Stimulated activated CD8-positive, alpha-beta memory T cell treated with anti-CD3 and anti-CD28 coated beads, Interleukin-12 subunit alpha, Interleukin-12 subunit beta, amount 100 ng/mL, for 24 hours (primary cell): ENCODE results near the gene MGLL.
"Not testable (repeated sequence)": the region's sequence is repeated elsewhere in the genome, so short reads cannot be mapped to it uniquely, and the experiment has no call there.

Source experiments
- DNase-seq: peaks from one replicate; pipeline ENCODE4 v3.0.0-alpha.2; 2020; ENCODE audit errors: extremely low read depth

MGLL gene

DNA sequence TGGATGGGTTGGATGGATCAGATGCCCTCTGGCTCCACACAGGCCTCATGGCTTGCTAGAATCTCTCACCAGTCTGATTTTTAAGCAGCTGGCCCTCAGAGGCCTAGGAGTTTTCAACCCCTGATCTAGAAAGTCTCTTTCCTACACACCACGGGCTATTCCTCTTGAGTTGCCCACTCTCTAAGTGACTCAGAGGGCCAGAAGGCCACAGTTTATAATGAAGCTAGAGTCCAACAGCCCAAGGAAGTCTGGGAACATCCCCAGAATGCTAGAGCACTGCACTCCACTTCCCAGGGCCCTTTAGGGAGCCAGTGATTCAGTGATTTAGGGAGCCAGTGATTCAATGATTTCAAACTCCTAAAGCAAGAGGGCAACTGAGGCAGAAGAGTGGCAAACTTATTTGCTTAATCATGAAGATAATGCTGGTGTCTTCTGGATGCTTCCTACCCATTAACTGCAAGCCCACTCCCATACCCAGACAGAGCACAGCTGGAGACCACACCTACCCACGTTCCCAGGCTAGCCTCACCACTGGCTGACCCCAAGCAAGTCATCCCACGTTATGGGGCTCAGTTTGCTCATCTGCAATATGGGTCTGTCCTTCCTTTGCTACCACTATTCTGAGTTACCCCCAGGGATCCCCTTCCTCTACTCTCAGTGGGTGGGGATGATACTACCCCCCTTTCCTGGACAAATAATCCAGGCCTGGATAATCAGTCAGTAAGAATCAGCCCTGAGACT is 112.8 kb downstream of the MGLL start:
- no peak for DNase-seq

DNA sequence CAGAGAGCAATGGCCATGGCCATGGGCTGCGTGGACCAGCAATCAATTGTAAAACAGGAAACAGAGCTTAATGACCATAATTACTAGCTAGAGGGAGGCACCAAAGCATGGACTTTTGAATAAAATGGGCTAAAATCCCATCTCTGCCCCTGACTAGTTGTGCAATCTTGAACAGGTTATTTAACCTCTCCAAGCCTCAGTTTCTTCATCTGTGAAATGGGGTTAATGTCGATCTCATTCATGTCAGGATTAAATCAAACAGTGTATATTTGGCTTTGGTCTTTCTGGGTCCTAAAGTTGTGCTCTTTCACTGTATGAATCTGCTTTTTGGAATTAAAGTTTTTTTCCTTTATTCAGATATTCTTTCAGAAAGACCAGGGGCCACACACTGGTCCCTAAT is 113.5 kb downstream of the MGLL start:
- DNase-seq = no peak

DNA sequence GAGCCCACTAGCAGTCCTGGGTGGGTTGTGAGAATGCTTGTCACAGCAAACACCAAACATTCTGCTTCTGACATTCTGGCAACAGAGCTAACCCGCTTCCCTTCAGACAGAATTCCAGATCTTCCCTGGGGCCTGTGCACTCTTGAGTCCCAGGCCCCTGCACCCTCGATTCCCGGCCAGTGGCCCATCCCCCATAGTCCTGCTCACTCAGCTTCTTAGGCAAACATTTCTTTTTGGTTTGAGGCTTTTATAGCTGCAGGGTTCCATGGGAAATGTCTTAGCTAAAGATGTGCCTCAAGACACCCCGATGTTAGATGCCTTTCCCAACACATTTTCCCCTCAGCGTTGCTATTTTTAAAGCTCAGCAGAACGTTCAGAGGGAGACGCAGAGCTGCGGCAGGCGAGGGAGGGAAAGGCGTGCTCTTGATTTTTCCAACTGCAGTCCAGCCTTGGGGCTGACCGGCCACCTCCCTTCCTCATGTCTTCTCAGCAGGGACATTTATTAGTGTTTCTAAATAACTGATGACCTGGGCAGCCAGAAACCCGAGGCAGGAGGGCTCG is 114.4 kb downstream of the MGLL start:
- no peak for DNase-seq

GRCh38 chr3:127706785-127707351 is 115.4 kb downstream of the MGLL start:
- no peak for DNase-seq

- no peak for DNase-seq
These were observed 116.0 kb downstream of the MGLL start for GRCh38 chr3:127706312-127706711.

DNA sequence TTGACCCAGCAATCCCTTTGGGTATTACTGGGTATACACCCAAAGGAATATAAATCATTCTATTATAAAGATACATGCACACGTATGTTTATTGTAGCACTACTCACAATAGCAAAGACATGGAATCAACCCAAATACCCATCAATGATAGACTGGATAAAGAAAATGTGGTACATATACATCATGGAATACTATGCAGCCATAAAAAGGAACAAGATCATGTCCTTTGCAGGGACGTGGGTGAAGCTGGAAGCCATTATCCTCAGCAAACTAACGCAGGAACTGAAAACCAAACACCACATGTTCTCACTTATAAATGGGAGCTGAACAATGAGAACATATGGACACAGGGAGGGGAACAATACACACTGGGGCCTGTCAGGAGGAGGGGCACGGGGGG is 117.5 kb downstream of the MGLL start:
- not testable (repeated sequence) for DNase-seq

DNA sequence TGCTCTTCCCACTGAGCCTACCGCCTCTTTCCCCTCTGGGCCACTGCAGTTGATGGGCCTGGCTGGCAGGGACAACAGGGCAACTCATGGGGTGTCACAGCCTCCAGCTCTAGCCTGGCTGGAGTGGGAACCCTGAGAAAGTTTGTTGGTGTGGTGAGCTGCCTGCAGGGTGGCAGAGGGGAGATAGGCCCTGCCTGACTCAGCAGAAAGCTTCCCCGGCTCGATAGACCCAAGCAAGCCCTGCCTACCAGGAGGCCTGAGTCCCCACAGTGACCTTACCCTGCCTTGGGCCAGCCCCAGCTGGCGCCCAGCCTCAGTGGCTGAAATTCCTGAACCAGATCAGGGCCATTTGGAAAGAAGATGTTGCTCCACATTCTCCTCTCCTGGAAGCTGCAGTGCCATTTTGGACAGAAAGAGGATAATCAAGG is 120.2 kb downstream of the MGLL start:
- no peak for DNase-seq

DNA sequence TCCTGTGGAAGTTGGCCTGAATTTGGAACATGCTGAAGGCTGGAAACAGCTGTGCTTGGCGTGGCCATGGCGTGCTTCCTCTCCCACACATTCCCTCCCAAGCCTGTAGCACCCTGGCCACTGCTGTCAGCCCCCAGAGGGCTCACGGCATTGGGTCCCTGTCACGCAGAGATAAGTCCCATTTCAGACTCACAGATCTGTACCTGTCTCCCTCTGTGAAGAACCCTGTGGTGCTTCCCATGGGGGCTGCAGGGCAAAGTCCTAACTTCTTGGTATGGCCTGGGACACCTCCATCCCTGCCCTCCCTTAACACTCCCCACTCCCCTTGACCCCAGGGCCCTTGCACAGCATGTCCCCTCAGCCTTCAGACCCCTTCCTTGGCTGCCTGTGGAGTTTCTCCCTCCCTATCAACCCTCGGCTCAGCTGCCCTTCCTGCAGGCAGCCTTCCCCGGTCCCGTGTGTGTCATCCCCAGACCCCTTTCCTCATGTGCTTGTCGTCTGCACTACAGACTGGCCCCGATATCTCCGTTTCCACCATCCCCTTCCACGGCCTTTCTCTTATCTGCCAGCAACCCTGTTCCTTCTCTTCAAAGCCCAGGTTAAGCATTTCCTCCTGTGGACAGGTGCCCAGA is 120.9 kb downstream of the MGLL start:
- DNase-seq = no peak

GRCh38 chr3:127700406-127700805 is 121.9 kb downstream of the MGLL start:
- DNase-seq = no peak

DNA sequence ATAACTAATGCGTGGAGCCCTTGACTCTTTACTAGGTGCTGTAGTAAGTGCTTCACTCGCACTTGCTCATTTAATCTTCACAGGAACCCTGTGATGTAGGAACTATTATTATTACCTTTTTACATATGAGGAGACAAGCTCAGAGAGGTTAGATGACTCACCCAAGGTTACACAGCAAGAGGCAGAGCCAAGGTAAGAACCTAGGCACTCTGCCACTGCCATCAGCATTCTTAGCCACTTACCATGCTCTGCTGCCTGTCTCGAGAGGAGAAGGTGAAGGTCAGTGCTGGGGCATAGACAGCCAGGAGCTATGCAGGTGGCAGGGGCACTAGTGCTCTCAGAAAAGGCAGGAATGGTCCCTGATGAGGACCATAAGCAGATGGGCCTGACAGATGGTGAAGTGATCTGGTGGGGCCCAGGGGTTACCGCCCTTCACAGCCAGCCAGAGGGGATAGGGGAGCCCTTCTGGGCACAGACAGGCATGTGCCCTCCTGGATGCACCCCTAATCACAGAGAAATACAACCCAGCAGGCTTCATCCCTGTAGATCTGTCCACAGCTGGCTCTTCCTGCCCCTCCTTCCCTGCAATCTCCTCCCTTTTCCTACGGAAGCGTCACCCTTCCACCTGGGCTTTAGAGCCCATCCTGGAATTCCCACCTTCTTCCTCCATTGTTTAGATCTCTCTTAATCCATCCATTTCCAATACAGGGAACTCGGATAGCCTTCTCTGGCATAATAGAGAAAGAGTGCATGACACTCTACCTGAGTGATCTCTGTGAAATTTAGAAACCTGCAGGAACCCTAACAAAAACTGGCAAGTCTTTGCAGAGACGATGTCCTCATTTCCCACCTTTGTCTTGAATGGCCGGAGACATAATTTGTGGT is 122.7 kb downstream of the MGLL start:
- DNase-seq = no peak

DNA sequence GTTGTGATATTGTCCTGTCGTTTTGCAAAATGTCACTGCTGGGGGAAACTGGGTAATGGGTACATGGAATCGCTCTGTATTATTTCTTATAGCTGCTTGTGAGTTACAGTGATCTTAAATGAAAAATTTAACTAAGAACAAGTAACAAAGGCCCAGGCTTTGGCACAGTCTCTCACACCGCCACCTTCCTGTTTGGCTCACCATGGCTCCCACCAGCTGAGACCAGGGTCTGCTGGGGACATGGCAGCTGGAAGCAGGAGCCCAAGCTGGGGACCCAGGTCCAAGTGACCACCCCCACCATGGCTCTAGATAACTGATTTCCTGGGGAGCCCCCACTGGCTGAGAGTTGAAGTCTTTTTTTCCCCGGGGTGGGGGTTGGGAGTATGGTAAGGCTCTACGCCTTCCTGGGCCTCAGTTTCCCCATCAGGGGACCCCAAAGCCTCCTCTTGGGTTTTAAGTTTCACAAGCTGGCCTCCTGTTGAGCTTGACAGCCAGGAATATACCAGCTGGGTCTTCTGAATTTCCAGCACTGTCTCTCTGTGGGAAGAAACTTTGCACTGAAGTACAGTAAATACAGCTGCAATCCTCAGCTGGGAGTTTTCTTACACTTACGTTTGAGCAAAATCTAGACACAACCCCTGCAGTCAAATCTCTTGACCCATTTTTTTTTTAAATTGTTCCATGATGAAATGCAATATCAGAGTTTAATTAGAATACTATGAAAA is 123.5 kb downstream of the MGLL start:
- no peak for DNase-seq

- DNase-seq = no peak
These were observed 124.0 kb downstream of the MGLL start for GRCh38 chr3:127698286-127698685.

GRCh38 chr3:127697551-127698240 is 124.6 kb downstream of the MGLL start:
- no peak for DNase-seq

- DNase-seq = no peak
These were observed 127.7 kb downstream of the MGLL start for GRCh38 chr3:127694467-127695215.

GRCh38 chr3:127693336-127693843 is 128.9 kb downstream of the MGLL start:
- no peak for DNase-seq

DNA sequence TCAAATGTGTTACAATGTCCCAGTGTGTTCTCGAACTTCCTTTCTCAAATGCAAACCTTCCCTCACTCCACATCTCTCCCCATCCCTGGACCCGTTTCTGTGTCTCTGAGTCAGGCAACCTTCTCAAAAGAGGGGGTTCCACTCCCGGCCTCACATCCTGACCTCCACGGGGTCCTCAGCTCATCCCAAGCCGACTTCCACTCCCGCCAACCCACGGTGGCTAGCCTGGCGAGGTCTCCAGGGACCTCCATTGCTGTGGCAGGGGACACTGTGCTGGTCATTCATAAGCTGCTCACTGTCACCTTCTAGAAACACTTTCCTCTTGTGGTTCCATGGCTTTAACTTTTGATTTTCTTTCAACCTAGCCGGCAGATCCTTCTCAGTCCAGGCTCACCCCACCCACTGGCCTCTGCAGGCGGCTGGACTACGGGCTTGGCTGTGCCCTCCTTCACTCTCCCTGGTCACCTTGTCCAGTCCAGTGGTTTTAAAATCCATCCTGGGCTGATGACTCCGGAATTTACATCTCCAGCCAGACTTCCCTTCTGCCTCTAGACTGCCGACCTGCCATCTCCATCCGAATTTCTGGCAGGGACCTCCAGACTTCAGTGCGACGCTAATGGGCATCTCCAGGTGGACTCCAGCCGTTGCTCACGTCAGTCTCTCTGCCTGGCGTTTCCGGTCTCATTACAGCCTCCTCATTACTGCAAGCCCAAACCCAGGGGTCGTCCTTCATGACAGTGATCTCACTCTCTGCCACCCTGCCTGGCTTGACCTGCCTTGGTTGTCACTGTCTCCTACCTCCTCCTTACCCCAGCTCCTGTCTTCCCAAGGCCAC is 129.6 kb downstream of the MGLL start:
- no peak for DNase-seq

- DNase-seq = no peak
These were observed 130.3 kb downstream of the MGLL start for GRCh38 chr3:127691974-127692373.

GRCh38 chr3:127691489-127691888 is 130.8 kb downstream of the MGLL start:
- DNase-seq = no peak
